Loucy (cell line): Measurements from ENCODE around the gene CYP4F2.
"Not testable (repeated sequence)": the region's sequence is repeated elsewhere in the genome, so short reads cannot be mapped to it uniquely, and the experiment has no call there.

Source experiments
- EZH2phosphoT487 ChIP-seq: fragments of 200-600 bp; IDR thresholded peaks from 2 replicates; pipeline ENCODE4 v1.6.1; 2018; ENCODE audit warnings: antibody characterized with exemption, mild to moderate bottlenecking, moderate library complexity, borderline replicate concordance
- TF ChIP-seq, protein P1 (sequence below): fragments of 200-600 bp; sonication (generic); conservative IDR thresholded peaks from 2 replicates; pipeline ENCODE4 v1.5.1; 2014; ENCODE audit warnings: mild to moderate bottlenecking, antibody characterized with exemption, low read length

DNA sequence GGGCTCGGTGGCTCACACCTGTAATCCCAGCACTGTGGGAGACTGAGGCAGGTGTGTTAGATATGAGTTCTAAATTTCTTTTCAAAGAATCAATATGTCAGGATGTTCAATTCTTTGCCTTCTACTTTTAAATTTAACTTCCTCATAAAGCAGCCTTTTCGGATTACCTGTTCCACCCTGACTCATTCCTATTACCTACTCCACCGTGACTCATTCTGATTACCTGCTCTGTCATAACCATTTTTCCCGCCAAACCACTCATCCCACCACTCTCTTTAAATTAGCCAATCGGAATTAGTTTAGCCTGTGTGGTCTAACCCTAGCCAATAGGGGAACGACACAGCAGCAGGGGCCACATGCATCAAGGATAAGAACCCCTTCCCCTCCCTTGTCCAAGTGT, 24.1 kb downstream of the CYP4F2 start:
- TF ChIP-seq, protein P1, sequence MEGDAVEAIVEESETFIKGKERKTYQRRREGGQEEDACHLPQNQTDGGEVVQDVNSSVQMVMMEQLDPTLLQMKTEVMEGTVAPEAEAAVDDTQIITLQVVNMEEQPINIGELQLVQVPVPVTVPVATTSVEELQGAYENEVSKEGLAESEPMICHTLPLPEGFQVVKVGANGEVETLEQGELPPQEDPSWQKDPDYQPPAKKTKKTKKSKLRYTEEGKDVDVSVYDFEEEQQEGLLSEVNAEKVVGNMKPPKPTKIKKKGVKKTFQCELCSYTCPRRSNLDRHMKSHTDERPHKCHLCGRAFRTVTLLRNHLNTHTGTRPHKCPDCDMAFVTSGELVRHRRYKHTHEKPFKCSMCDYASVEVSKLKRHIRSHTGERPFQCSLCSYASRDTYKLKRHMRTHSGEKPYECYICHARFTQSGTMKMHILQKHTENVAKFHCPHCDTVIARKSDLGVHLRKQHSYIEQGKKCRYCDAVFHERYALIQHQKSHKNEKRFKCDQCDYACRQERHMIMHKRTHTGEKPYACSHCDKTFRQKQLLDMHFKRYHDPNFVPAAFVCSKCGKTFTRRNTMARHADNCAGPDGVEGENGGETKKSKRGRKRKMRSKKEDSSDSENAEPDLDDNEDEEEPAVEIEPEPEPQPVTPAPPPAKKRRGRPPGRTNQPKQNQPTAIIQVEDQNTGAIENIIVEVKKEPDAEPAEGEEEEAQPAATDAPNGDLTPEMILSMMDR, result not testable (repeated sequence)
- TF ChIP-seq EZH2phosphoT487, result not testable (repeated sequence)
